Left lung (tissue), 10 donors: ENCODE measurements around the gene CDH3. TPM values are rescaled to one million over a fixed set of nuclear protein-coding genes. Genes with fewer than 3 reads are reported as not detected.

Source experiments
- ATAC-seq: fragments of 200-7000 bp; cut with Tn5 transposase; one replicate; pipeline ENCODE4 v1.9.1; 2020; ENCODE audit warnings: moderate library complexity
- DNase-seq, 4 donors: peaks; one replicate each; pipeline ENCODE4 v3.0.0-alpha.2; 2013 to 2020
- H3K27ac ChIP-seq, 2 donors: fragments of 200-600 bp; sonication (generic) in 1 of 2; one replicate each; pipeline versions ENCODE4 v1.5.0 to v1.8.0; 2020 to 2021
- H3K27me3 ChIP-seq, 2 donors: fragments of 200-600 bp; sonication (generic) in 1 of 2; one replicate each; pipeline versions ENCODE4 v1.5.0 to v1.8.0; 2020 to 2021
- H3K36me3 ChIP-seq, 2 donors: fragments of 200-600 bp; sonication (generic) in 1 of 2; one replicate each; pipeline versions ENCODE4 v1.5.0 to v1.8.0; 2020 to 2021
- H3K4me1 ChIP-seq, 2 donors: fragments of 200-600 bp; one replicate each; pipeline ENCODE4 v1.8.0; 2021
- H3K4me3 ChIP-seq, 2 donors: fragments of 200-600 bp; sonication (generic) in 1 of 2; one replicate each; pipeline versions ENCODE4 v1.5.0 to v1.8.0; 2020 to 2021; ENCODE audit warnings: mild to moderate bottlenecking in 1 of 2
- H3K9me3 ChIP-seq, 2 donors: fragments of 200-600 bp; sonication (generic) in 1 of 2; one replicate each; pipeline versions ENCODE4 v1.5.0 to v1.8.0; 2020 to 2021
- CTCF ChIP-seq, 2 donors: fragments of 200-600 bp; sonication (generic) in 1 of 2; IDR thresholded peaks; one replicate each; pipeline versions ENCODE4 v1.5.0 to v1.8.0; 2021; ENCODE audit warnings: antibody characterized with exemption in 2 of 2
- intact Hi-C, 2 donors: fragments of 100-400 bp; cut with DNase I; formaldehyde crosslinking; loops; one replicate each; pipeline versions ENCODE4 v1.11.2 to v1.14.2; 2022
- polyA plus RNA-seq, 6 donors: library from polyadenylated mRNA; unstranded; fragments of 120-200 nt; gene quantifications; one replicate each; pipeline ENCODE4 v1.2.1, GENCODE V29; 2013; ENCODE audit not compliant: insufficient read length in 6 of 6
- total RNA-seq, 2 donors: library from RNA; stranded (reverse); fragmentation: NEBNext Ultra II Directional; extraction: Animal tissue kit (Norgen Biotek cat#: 25700); gene quantifications; one replicate each; pipeline ENCODE4 v1.2.1, GENCODE V29; 2021
- donor health status: DM: no; HTN: yes; CAD: no.
- donor health status: DM: no; HTN: no; CAD: no.

Gene CDH3
- total and polyA plus RNA-seq, 8 donors = 12.8 to 59.7 (median 47.6) TPM

DNA sequence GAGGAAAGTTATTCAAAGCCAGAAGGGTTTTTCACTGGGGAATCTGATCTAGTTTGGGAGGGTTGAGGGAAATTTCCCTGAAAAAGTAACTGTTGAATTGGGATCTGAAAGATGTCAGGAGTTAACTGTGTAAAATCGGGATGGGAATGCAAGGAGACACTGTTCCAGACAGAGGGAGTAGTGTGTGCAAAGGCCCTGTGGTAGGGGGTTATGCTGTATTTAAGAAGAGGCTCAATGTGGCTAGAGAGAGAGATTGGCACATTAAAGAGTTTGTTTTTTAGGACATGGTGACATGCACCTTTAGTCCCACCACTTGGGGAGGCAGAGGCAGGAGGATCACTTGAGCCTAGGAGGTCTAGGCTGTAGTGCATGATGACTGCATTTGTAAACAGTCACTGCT, 16.9 kb downstream of the CDH3 start:
- intact Hi-C loops = no loop called here
- ATAC-seq (no peak), DNase-seq (no peak)
- Histone ChIP-seq H3K9me3 (no peaks in the 10 kb centered on the region), H3K36me3 (no peaks in the 10 kb centered on the region), H3K4me1 (peaks cover 0 to 7% of the 10 kb centered on the region in 2 donors), H3K27ac (no peak overlapping the region), H3K4me3 (no peak overlapping the region), H3K27me3 (peaks cover 0 to 18% of the 10 kb centered on the region in 2 donors)
- no peak for TF ChIP-seq CTCF (IDR thresholded peaks at IDR 0.05)

DNA sequence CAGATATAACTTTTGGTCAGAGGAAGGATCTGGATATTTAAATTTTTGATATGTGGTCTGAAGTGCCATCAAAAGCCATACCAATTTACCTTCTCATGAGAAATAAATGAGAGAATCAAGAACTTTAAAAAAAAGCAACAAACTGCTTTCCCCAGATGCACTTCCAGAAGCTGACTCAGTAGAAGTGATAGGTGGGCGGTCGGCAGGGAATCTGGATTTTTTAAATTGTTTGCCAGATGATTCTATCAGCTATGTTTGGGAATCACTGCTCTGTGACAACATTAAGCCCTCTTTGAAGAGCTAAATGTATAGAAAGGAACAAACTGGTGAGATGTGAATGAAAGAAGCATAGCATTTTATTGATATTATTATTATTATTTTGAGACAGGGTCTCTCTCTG, 19.2 kb downstream of the CDH3 start:
- Histone ChIP-seq H3K27me3 (peaks cover 0 to 13% of the 10 kb centered on the region in 2 donors), H3K36me3 (no peaks in the 10 kb centered on the region), H3K4me1 (no peaks in the 10 kb centered on the region), H3K27ac (no peak overlapping the region), H3K9me3 (no peaks in the 10 kb centered on the region), H3K4me3 (no peak overlapping the region)
- intact Hi-C loops = no loop called here
- DNase-seq = no peak
- ATAC-seq = no peak
- no peak for TF ChIP-seq CTCF (IDR thresholded peaks at IDR 0.05)

DNA sequence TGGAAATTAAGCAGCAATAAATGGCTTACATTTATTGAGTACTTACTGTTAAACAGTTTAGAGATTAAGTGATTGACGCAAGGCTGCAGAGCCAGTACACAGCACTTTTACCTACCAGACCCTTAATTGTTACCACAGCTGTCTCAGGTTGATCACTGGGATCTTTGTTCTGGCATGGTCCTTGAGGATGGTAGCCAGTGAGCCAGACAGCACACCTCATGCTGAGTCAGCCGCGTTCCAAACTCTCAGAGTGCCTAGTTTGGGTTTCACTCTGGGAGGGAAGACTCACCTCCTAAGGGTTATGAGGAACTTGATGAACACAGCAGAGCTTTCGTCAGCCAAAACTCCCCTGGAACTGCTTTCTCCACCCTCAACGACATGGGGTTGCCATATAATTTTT, 20.4 kb downstream of the CDH3 start:
- ATAC-seq (no peak), DNase-seq (no peak)
- Histone ChIP-seq H3K27ac (no peak overlapping the region), H3K9me3 (no peaks in the 10 kb centered on the region), H3K4me3 (no peak overlapping the region), H3K36me3 (no peaks in the 10 kb centered on the region), H3K4me1 (no peaks in the 10 kb centered on the region), H3K27me3 (peaks cover 0 to 13% of the 10 kb centered on the region in 2 donors)
- intact Hi-C loops = no loop called here
- no peak for TF ChIP-seq CTCF (IDR thresholded peaks at IDR 0.05)

GRCh38 chr16:68668266-68668665, 23.2 kb downstream of the CDH3 start:
- Histone ChIP-seq H3K27me3 (no peaks in the 10 kb centered on the region), H3K36me3 (no peaks in the 10 kb centered on the region), H3K27ac (no peak overlapping the region), H3K4me3 (no peak overlapping the region), H3K9me3 (no peaks in the 10 kb centered on the region), H3K4me1 (no peaks in the 10 kb centered on the region)
- ATAC-seq (no peak), DNase-seq (no peak)
- intact Hi-C loops = no loop called here
- no peak for TF ChIP-seq CTCF (IDR thresholded peaks at IDR 0.05)

- Histone ChIP-seq H3K27me3 (no peaks in the 10 kb centered on the region), H3K36me3 (no peaks in the 10 kb centered on the region), H3K27ac (no peak overlapping the region), H3K9me3 (no peaks in the 10 kb centered on the region), H3K4me3 (no peak overlapping the region), H3K4me1 (no peaks in the 10 kb centered on the region)
- no peak for TF ChIP-seq CTCF (IDR thresholded peaks at IDR 0.05)
- ATAC-seq (peak; percentile 56), DNase-seq (no peak)
- intact Hi-C loops = no loop called here
Observed at GRCh38 chr16:68676113-68676860, 31.2 kb downstream of the CDH3 start.
